ENCODE measurements around the gene TRMT1.
"Not testable (repeated sequence)": the region's sequence is repeated elsewhere in the genome, so short reads cannot be mapped to it uniquely, and the experiment has no call there.

The TRMT1 gene

GRCh38 chr19:13116282-13117175, at the start of gene TRMT1:
TSS of gene TRMT1 (minus strand) at chr19:13116740. CDS start at chr19:13116399, 341 bp downstream.
- DNase-seq (ENCODE audit: low read depth in 1 of 2, low spot score in 1 of 2): peak; percentile 66 to 83

- DNase-seq (ENCODE audit: low read depth in 1 of 2, low spot score in 1 of 2): not testable (repeated sequence)
Measured at GRCh38 chr19:13166151-13166550, 49.6 kb upstream of the TRMT1 start.

GRCh38 chr19:13165162-13165997, 48.8 kb upstream of the TRMT1 start:
- DNase-seq (ENCODE audit: low read depth in 1 of 2, low spot score in 1 of 2): no peak

- DNase-seq (ENCODE audit: low read depth in 1 of 2, low spot score in 1 of 2): no peak
Measured at GRCh38 chr19:13164343-13165161, 48.0 kb upstream of the TRMT1 start.

GRCh38 chr19:13163609-13164342, 47.2 kb upstream of the TRMT1 start:
- no peak for DNase-seq (ENCODE audit: low read depth in 1 of 2, low spot score in 1 of 2)

GRCh38 chr19:13162724-13163608, 46.4 kb upstream of the TRMT1 start:
- DNase-seq (ENCODE audit: low read depth in 1 of 2, low spot score in 1 of 2): peak; percentile 77 to 78

- no peak for DNase-seq (ENCODE audit: low read depth in 1 of 2, low spot score in 1 of 2)
Measured at GRCh38 chr19:13160557-13160956, 44.0 kb upstream of the TRMT1 start.

- no peak for DNase-seq (ENCODE audit: low read depth in 1 of 2, low spot score in 1 of 2)
Measured at GRCh38 chr19:13159713-13160112, 43.2 kb upstream of the TRMT1 start.

GRCh38 chr19:13155472-13156359, 39.2 kb upstream of the TRMT1 start:
- peak; percentile 58 to 63 for DNase-seq (ENCODE audit: low read depth in 1 of 2, low spot score in 1 of 2)

GRCh38 chr19:13154911-13155471, 38.5 kb upstream of the TRMT1 start:
- peak; percentile 66 to 68 for DNase-seq (ENCODE audit: low read depth in 1 of 2, low spot score in 1 of 2)

GRCh38 chr19:13154241-13154778, 37.8 kb upstream of the TRMT1 start:
- DNase-seq (ENCODE audit: low read depth in 1 of 2, low spot score in 1 of 2): peak; percentile 34 to 44

- peak; percentile 13 to 20 for DNase-seq (ENCODE audit: low read depth in 1 of 2, low spot score in 1 of 2)
Measured at GRCh38 chr19:13153569-13154240, 37.2 kb upstream of the TRMT1 start.

- DNase-seq (ENCODE audit: low read depth in 1 of 2, low spot score in 1 of 2): peak; percentile 93 to 97
Measured at GRCh38 chr19:13152974-13153568, 36.5 kb upstream of the TRMT1 start.

- DNase-seq (ENCODE audit: low read depth in 1 of 2, low spot score in 1 of 2): no peak
Measured at GRCh38 chr19:13152356-13152973, 35.9 kb upstream of the TRMT1 start.

- peak; percentile 90 to 93 for DNase-seq (ENCODE audit: low read depth in 1 of 2, low spot score in 1 of 2)
Measured at GRCh38 chr19:13151605-13152355, 35.2 kb upstream of the TRMT1 start.

Data from stimulated activated CD4-positive, alpha-beta T cell treated with anti-CD3 and anti-CD28 coated beads, Interleukin-15, amount 100 ng/mL, for 1 hour (primary cell).